Caco-2 (cell line): ENCODE data around the gene UBN1. TPM values are rescaled to one million over a fixed set of nuclear protein-coding genes. Genes with fewer than 3 reads are reported as not detected.

Experiments
- BruUV-seq: library from RNA; stranded (reverse); fragments of 400-500 nt; replicated peaks from 2 replicates; lab custom pipeline; 2021; lab: Mats Ljungman, UMichigan
- CTCF ChIA-PET: fragments of 300-600 bp; sonication (Branson Sonifier 250); formaldehyde crosslinking; loops from one replicate; lab custom pipeline; 2022; ENCODE audit warnings: antibody characterized with exemption; lab: Charles Lee
- POLR2A ChIA-PET: fragments of 300-600 bp; sonication (Branson Sonifier 250); formaldehyde crosslinking; loops from one replicate; lab custom pipeline; 2022; ENCODE audit warnings: antibody characterized with exemption; lab: Charles Lee
- DNase-seq, 2 experiments: peaks; one replicate each; pipeline versions ENCODE4 v3.0.0 to v3.0.0-alpha.2; 2020 to 2022
- H3K27me3 ChIP-seq: replicated peaks from 2 replicates; pipeline ENCODE4 v1.6.0; 2011; ENCODE audit warnings: low read length; ENCODE audit not compliant: control insufficient read depth, insufficient read depth
- H3K36me3 ChIP-seq: 2 replicates; pipeline ENCODE4 v1.5.1; 2011; ENCODE audit warnings: low read length; ENCODE audit not compliant: control insufficient read depth, insufficient read depth
- H3K4me1 ChIP-seq: fragments of 250-450 bp; sonication (Bioruptor Pico); 2 replicates; pipeline ENCODE4 v1.5.1; 2020; ENCODE audit warnings: mild to moderate bottlenecking
- H3K4me3 ChIP-seq: 2 replicates; pipeline ENCODE4 v1.5.1; 2011; ENCODE audit warnings: low read depth, mild to moderate bottlenecking, control low read depth, low read length
- H3K9me3 ChIP-seq: fragments of 250-450 bp; sonication (Bioruptor Pico); 2 replicates; pipeline ENCODE4 v1.5.1; 2020; ENCODE audit warnings: mild to moderate bottlenecking, moderate library complexity
- H3K27ac Mint-ChIP-seq: one replicate; pipeline ENCODE4 v1.8.0; 2022; ENCODE audit warnings: mixed read lengths; ENCODE audit not compliant: unreplicated experiment
- H3K27me3 Mint-ChIP-seq: one replicate; pipeline ENCODE4 v1.8.0; 2022; ENCODE audit warnings: mixed read lengths; ENCODE audit not compliant: insufficient read depth, unreplicated experiment
- H3K36me3 Mint-ChIP-seq: one replicate; pipeline ENCODE4 v1.8.0; 2022; ENCODE audit warnings: mild to moderate bottlenecking, mixed read lengths; ENCODE audit not compliant: insufficient read depth, unreplicated experiment
- H3K4me1 Mint-ChIP-seq: one replicate; pipeline ENCODE4 v1.8.0; 2022; ENCODE audit warnings: low read depth, mixed read lengths; ENCODE audit not compliant: unreplicated experiment
- H3K4me3 Mint-ChIP-seq: one replicate; pipeline ENCODE4 v1.8.0; 2022; ENCODE audit warnings: mild to moderate bottlenecking, moderate library complexity, mixed read lengths; ENCODE audit not compliant: unreplicated experiment
- H3K9me3 Mint-ChIP-seq: one replicate; pipeline ENCODE4 v1.8.0; 2022; ENCODE audit warnings: mixed read lengths; ENCODE audit not compliant: unreplicated experiment
- CTCF ChIP-seq, 2 experiments: fragments of 200-600 bp in 1 of 2; IDR thresholded peaks; 1 replicate in 1 of 2; 2 replicates in 1 of 2; pipeline versions ENCODE4 v1.5.1 to v1.8.0; 2011 to 2022; ENCODE audit warnings: antibody characterized with exemption in 1 of 2, control low read depth in 1 of 2, inconsistent platforms in 1 of 2, low read depth in 1 of 2, low read length in 1 of 2, mild to moderate bottlenecking in 1 of 2, moderate library complexity in 1 of 2; ENCODE audit not compliant: insufficient read depth in 1 of 2, severe bottlenecking in 1 of 2, unreplicated experiment in 1 of 2
- intact Hi-C: fragments of 100-400 bp; cut with micrococcal nuclease; formaldehyde crosslinking; loops from one replicate; pipeline ENCODE4 v1.10.0; 2022; ENCODE audit not compliant: unreplicated experiment
- total RNA-seq: library from RNA; stranded (reverse); gene quantifications from 2 replicates; pipeline ENCODE4 v1.2.3, GENCODE V29; 2022

The UBN1 gene
- total RNA-seq, 1 experiment from 2014 or later, result 31.5 TPM

- Histone ChIP-seq H3K4me3 (no peak overlapping the region), H3K9me3 (no peaks in the 10 kb centered on the region), H3K27me3 (no peaks in the 10 kb centered on the region), H3K4me1 (peaks cover 7% of the 10 kb centered on the region), H3K36me3 (peaks cover 2% of the 10 kb centered on the region)
- intact Hi-C loops, result no loop called here
- no peaks in the 10 kb centered on the region for H3K27me3 Mint-ChIP-seq
- H3K36me3 Mint-ChIP-seq, result peaks cover 50% of the 10 kb centered on the region
- DNase-seq, result no peak
- no peak overlapping the region for H3K4me3 Mint-ChIP-seq
- peaks cover 14% of the 10 kb centered on the region for H3K4me1 Mint-ChIP-seq
- no peak overlapping the region for H3K27ac Mint-ChIP-seq
- no peak for TF ChIP-seq CTCF (IDR thresholded peaks at IDR 0.05; ENCODE audit: insufficient read depth in 1 of 2, low read depth in 1 of 2, low read length in 1 of 2, severe bottlenecking in 1 of 2, unreplicated experiment in 1 of 2)
- BruUV-seq, result no TSS peak
- H3K9me3 Mint-ChIP-seq, result no peaks in the 10 kb centered on the region
- CTCF ChIA-PET, result no interaction called here
- POLR2A ChIA-PET, result no interaction called here
Observed at GRCh38 chr16:4866586-4866985, 19.3 kb downstream of the UBN1 start.

GRCh38 chr16:4868026-4868425 is 20.7 kb downstream of the UBN1 start:
- POLR2A ChIA-PET, result no interaction called here

GRCh38 chr16:4868535-4868934 is 21.3 kb downstream of the UBN1 start:
- ChIA-PET POLR2A (no interaction called here), CTCF (no interaction called here)
- H3K4me3 Mint-ChIP-seq, result no peak overlapping the region
- Histone ChIP-seq H3K4me3 (no peak overlapping the region), H3K4me1 (peaks cover 7% of the 10 kb centered on the region), H3K36me3 (peaks cover 6% of the 10 kb centered on the region), H3K27me3 (no peaks in the 10 kb centered on the region), H3K9me3 (no peaks in the 10 kb centered on the region)
- BruUV-seq, result no TSS peak
- no peaks in the 10 kb centered on the region for H3K9me3 Mint-ChIP-seq
- TF ChIP-seq CTCF (IDR thresholded peaks at IDR 0.05; ENCODE audit: insufficient read depth in 1 of 2, low read depth in 1 of 2, low read length in 1 of 2, severe bottlenecking in 1 of 2, unreplicated experiment in 1 of 2), result no peak
- intact Hi-C loops, result no loop called here
- no peak for DNase-seq
- H3K36me3 Mint-ChIP-seq, result peaks cover 63% of the 10 kb centered on the region
- H3K4me1 Mint-ChIP-seq, result peaks cover 14% of the 10 kb centered on the region
- H3K27ac Mint-ChIP-seq, result no peak overlapping the region
- H3K27me3 Mint-ChIP-seq, result no peaks in the 10 kb centered on the region

More at GRCh38 chr16:4868026-4868425, 20.7 kb downstream of the UBN1 start:
- CTCF ChIA-PET, result no interaction called here
- Histone ChIP-seq H3K4me1 (peaks cover 7% of the 10 kb centered on the region), H3K36me3 (peaks cover 6% of the 10 kb centered on the region), H3K4me3 (no peak overlapping the region), H3K27me3 (no peaks in the 10 kb centered on the region), H3K9me3 (no peaks in the 10 kb centered on the region)
- Mint-ChIP-seq H3K36me3 (peaks cover 58% of the 10 kb centered on the region), H3K27ac (no peak overlapping the region), H3K27me3 (no peaks in the 10 kb centered on the region), H3K4me1 (peaks cover 14% of the 10 kb centered on the region), H3K9me3 (no peaks in the 10 kb centered on the region), H3K4me3 (no peak overlapping the region)
- no peak for DNase-seq
- intact Hi-C loops, result no loop called here
- TF ChIP-seq CTCF (IDR thresholded peaks at IDR 0.05; ENCODE audit: insufficient read depth in 1 of 2, low read depth in 1 of 2, low read length in 1 of 2, severe bottlenecking in 1 of 2, unreplicated experiment in 1 of 2), result no peak
- BruUV-seq, result no TSS peak
